GM12865 (cell line): Measurements from ENCODE around the gene LAMC2.
"Not testable (repeated sequence)": the region's sequence is repeated elsewhere in the genome, so short reads cannot be mapped to it uniquely, and the experiment has no call there.

Experiments used
- DNase-seq: peaks from one replicate; pipeline ENCODE4 v3.0.0; 2010; ENCODE audit warnings: low read depth
- H3K4me3 ChIP-seq: 2 replicates; pipeline ENCODE4 v1.5.1; 2011; ENCODE audit warnings: mild to moderate bottlenecking, low read depth, low read length, control low read depth
- CTCF ChIP-seq: IDR thresholded peaks from 2 replicates; pipeline ENCODE4 v1.5.1; 2011; ENCODE audit warnings: low read length, control low read depth, low read depth, inconsistent platforms; ENCODE audit not compliant: insufficient read depth; ENCODE audit errors: missing control alignments

The LAMC2 gene

GRCh38 chr1:183267646-183268431 lies 81.8 kb downstream of the LAMC2 start:
- no peak for DNase-seq
- TF ChIP-seq CTCF = no peak
- H3K4me3 ChIP-seq = no peak overlapping the region

- H3K4me3 ChIP-seq = no peak overlapping the region
- TF ChIP-seq CTCF = no peak
- peak; percentile 65 for DNase-seq
Measured at GRCh38 chr1:183270541-183271141, 84.6 kb downstream of the LAMC2 start.

- H3K4me3 ChIP-seq = no peak overlapping the region
- no peak for TF ChIP-seq CTCF
Measured at GRCh38 chr1:183272390-183272848, 86.4 kb downstream of the LAMC2 start.

GRCh38 chr1:183273300-183273699 lies 87.2 kb downstream of the LAMC2 start:
- no peak overlapping the region for H3K4me3 ChIP-seq
- no peak for TF ChIP-seq CTCF
- DNase-seq = peak; percentile 63

More at GRCh38 chr1:183272390-183272848, 86.4 kb downstream of the LAMC2 start:
- DNase-seq = no peak

GRCh38 chr1:183273984-183274383 lies 87.9 kb downstream of the LAMC2 start:
- DNase-seq, H3K4me3 ChIP-seq: not testable (repeated sequence)

- TF ChIP-seq CTCF = no peak
- no peak overlapping the region for H3K4me3 ChIP-seq
- no peak for DNase-seq
Measured at GRCh38 chr1:183274836-183275235, 88.8 kb downstream of the LAMC2 start.

- no peak for TF ChIP-seq CTCF
- DNase-seq = no peak
- H3K4me3 ChIP-seq = no peak overlapping the region
Measured at GRCh38 chr1:183275322-183275721, 89.3 kb downstream of the LAMC2 start.
